Measurements from ENCODE around the gene ACADSB.

The ACADSB gene

GRCh38 chr10:123045961-123046731 lies 37.3 kb downstream of the ACADSB start:
- H3K27ac Mint-ChIP-seq: no peak overlapping the region

DNA sequence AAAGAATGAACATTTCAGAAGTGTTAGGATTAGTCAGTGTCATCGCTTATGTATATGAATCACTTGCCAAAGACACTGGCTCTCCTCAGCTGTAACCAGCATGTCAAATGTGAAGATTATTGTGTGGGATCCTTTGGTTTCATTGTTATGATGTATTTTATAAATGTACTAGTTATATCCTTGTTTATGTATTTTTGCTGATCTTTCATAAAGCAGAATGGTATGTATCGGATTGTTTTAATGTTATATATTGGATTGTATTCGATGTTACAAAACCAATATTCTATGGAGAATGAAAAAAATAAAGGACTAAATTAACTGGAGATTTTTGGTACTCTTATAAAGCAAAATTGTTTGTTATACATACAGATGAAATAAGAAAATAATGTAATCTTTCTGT lies 49.2 kb downstream of the ACADSB start:
- DNase-seq: no peak
- H3K27ac Mint-ChIP-seq: no peak overlapping the region
- no peak for ATAC-seq
- H3K27me3 Mint-ChIP-seq: no peaks in the 10 kb centered on the region
- H3K9me3 Mint-ChIP-seq: no peaks in the 10 kb centered on the region
- H3K4me3 Mint-ChIP-seq: no peak overlapping the region
- H3K4me1 Mint-ChIP-seq: no peaks in the 10 kb centered on the region

More at GRCh38 chr10:123045961-123046731, 37.3 kb downstream of the ACADSB start:
- Mint-ChIP-seq H3K9me3 (no peaks in the 10 kb centered on the region), H3K4me1 (no peaks in the 10 kb centered on the region), H3K27me3 (no peaks in the 10 kb centered on the region), H3K4me3 (no peak overlapping the region)
- no peak for DNase-seq
- ATAC-seq: peak; percentile 40

- Mint-ChIP-seq H3K4me1 (no peaks in the 10 kb centered on the region), H3K4me3 (no peak overlapping the region), H3K9me3 (no peaks in the 10 kb centered on the region), H3K27ac (no peak overlapping the region), H3K27me3 (peaks cover 18% of the 10 kb centered on the region)
- ATAC-seq (no peak), DNase-seq (no peak)
These were observed 53.1 kb downstream of the ACADSB start for GRCh38 chr10:123061865-123062264.

DNA sequence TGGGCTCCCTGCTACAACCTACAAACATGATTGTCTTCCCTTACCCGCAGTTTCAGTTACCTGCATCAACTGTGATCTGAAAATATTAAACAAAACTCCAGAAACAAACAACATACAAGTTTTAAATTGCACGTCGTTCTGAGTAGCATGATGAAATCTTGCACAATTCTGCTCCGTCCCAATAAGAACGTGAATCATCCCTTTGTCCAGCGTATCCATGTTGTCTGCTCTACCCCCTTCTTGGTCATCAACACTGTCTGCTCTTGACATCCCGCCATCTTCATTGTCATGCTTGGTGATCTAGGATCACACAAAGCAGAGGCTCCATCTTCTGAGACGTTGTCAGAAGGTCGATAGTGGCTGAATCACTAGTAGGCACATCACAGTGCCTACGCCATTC lies 53.9 kb downstream of the ACADSB start:
- no peak overlapping the region for H3K27ac Mint-ChIP-seq
- H3K9me3 Mint-ChIP-seq: no peaks in the 10 kb centered on the region
- DNase-seq (no peak), ATAC-seq (no peak)
- H3K4me3 Mint-ChIP-seq: no peak overlapping the region
- peaks cover 20% of the 10 kb centered on the region for H3K27me3 Mint-ChIP-seq
- no peaks in the 10 kb centered on the region for H3K4me1 Mint-ChIP-seq

GRCh38 chr10:123068087-123068853 lies 59.5 kb downstream of the ACADSB start:
- Mint-ChIP-seq H3K27ac (no peak overlapping the region), H3K4me3 (no peak overlapping the region)

DNA sequence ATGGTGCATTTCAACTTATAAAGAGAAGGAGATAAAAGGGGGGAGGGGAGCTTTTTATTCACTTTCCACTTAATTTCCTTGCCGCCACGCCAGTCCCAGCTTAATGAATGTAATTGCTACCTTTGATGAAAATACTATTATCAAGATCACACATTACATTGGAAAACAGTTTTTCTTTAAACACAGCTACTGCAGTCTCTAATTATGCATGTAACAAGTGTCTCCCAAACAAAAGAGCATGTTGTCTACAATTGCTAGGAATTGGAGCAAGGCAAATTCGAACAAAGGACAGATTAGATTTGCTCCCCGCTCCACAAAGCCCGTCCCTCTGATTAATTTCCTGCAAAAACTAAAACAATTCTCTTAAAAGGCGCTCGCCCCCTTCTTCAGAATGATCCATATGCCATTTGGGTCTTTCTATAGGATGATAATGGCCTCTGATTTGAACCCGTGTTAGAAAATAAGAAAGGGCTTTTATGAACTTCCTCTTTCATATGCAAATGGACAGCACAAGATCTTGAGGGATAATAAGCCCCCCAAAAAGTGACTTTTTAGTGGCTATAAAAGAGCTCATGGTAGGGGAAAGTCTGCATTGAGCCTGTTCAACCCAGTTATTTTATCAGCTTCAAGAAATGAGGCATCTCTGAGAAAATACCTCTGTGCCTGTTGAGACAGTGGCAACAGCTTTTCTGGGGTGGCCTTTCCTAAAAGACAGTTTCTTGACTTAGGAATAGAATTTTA lies 60.6 kb downstream of the ACADSB start:
- Mint-ChIP-seq H3K9me3 (no peaks in the 10 kb centered on the region), H3K27me3 (peaks cover 58% of the 10 kb centered on the region), H3K4me1 (no peaks in the 10 kb centered on the region), H3K27ac (no peak overlapping the region), H3K4me3 (no peak overlapping the region)
- no peak for ATAC-seq
- DNase-seq: no peak

More at GRCh38 chr10:123068087-123068853, 59.5 kb downstream of the ACADSB start:
- DNase-seq (no peak), ATAC-seq (no peak)
- Mint-ChIP-seq H3K4me1 (no peaks in the 10 kb centered on the region), H3K27me3 (peaks cover 50% of the 10 kb centered on the region), H3K9me3 (no peaks in the 10 kb centered on the region)

- H3K27ac Mint-ChIP-seq: no peak overlapping the region
- no peak for DNase-seq
- no peak for ATAC-seq
- no peaks in the 10 kb centered on the region for H3K9me3 Mint-ChIP-seq
- H3K4me1 Mint-ChIP-seq: no peaks in the 10 kb centered on the region
- no peak overlapping the region for H3K4me3 Mint-ChIP-seq
- H3K27me3 Mint-ChIP-seq: peaks cover 54% of the 10 kb centered on the region
These were observed 64.4 kb downstream of the ACADSB start for GRCh38 chr10:123073187-123073586.

- H3K4me3 Mint-ChIP-seq: no peak overlapping the region
- ATAC-seq (no peak), DNase-seq (no peak)
- H3K4me1 Mint-ChIP-seq: no peaks in the 10 kb centered on the region
- H3K27me3 Mint-ChIP-seq: peaks cover 48% of the 10 kb centered on the region
- H3K9me3 Mint-ChIP-seq: no peaks in the 10 kb centered on the region
- H3K27ac Mint-ChIP-seq: no peak overlapping the region
These were observed 65.4 kb downstream of the ACADSB start for GRCh38 chr10:123074215-123074614.

GRCh38 chr10:123081896-123082295 lies 73.1 kb downstream of the ACADSB start:
- Mint-ChIP-seq H3K9me3 (peaks cover 5 to 7% of the 10 kb centered on the region in 2 donors), H3K27ac (peak overlapping the region in 1 of 2 donors; percentile 27), H3K4me3 (no peak overlapping the region), H3K27me3 (peaks cover 22% of the 10 kb centered on the region), H3K4me1 (no peaks in the 10 kb centered on the region)
- ATAC-seq: no peak
- no peak for DNase-seq

DNA sequence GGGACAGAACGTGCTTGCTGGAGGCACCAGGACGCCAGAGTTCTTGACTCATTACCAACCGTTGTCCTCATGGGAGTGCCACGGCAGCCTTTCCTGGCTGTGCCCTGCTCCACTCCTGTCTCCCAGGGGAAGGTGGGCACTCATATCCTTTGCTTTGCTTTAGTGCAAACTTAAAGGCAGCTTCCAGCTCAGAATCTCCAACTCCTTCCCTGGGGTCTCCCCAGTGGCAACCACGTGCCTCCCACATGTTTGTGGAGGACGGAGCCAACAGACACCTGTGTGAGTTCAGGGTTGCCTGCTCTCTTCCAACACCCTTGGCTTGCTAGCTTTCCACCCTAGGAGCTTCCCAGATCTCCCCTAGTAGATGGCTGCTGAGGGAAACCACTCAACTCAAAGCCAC lies 75.0 kb downstream of the ACADSB start:
- Mint-ChIP-seq H3K27ac (no peak overlapping the region), H3K4me1 (no peaks in the 10 kb centered on the region), H3K9me3 (peaks cover 5 to 7% of the 10 kb centered on the region in 2 donors), H3K4me3 (no peak overlapping the region), H3K27me3 (peaks cover 11% of the 10 kb centered on the region)
- no peak for DNase-seq
- ATAC-seq: no peak

DNA sequence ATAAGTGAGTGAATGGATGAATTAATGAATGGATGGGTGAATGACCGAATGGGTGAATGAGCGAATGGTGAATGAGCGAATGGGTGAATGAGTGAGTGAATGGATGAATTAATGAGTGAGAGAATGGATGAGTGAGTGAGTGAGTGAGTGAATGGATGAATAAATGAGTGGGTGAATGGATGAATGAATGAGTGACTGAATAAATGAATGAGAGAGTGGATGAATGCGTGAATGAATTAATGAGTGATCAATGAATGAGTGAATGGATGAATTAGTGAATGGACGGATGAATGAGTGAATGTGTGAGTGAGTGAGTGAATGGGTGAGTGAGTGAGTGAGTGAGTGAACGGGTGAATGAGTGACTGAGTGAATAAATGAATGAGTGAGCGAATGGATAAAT lies 77.5 kb downstream of the ACADSB start:
- Mint-ChIP-seq H3K9me3 (peaks cover 5 to 7% of the 10 kb centered on the region in 2 donors), H3K4me3 (no peak overlapping the region), H3K27ac (no peak overlapping the region), H3K27me3 (peaks cover 11% of the 10 kb centered on the region), H3K4me1 (peaks cover 7% of the 10 kb centered on the region)
- DNase-seq (no peak), ATAC-seq (no peak)

GRCh38 chr10:123087348-123087747 lies 78.5 kb downstream of the ACADSB start:
- peaks cover 7% of the 10 kb centered on the region for H3K4me1 Mint-ChIP-seq
- DNase-seq (no peak), ATAC-seq (no peak)
- peaks cover 13% of the 10 kb centered on the region for H3K27me3 Mint-ChIP-seq
- H3K27ac Mint-ChIP-seq: no peak overlapping the region
- peaks cover 5 to 7% of the 10 kb centered on the region in 2 donors for H3K9me3 Mint-ChIP-seq
- H3K4me3 Mint-ChIP-seq: no peak overlapping the region

- DNase-seq (no peak), ATAC-seq (no peak)
- H3K27ac Mint-ChIP-seq: no peak overlapping the region
- H3K4me1 Mint-ChIP-seq: peaks cover 7% of the 10 kb centered on the region
- peaks cover 5 to 7% of the 10 kb centered on the region in 2 donors for H3K9me3 Mint-ChIP-seq
- H3K27me3 Mint-ChIP-seq: peaks cover 13% of the 10 kb centered on the region
- no peak overlapping the region for H3K4me3 Mint-ChIP-seq
These were observed 79.0 kb downstream of the ACADSB start for GRCh38 chr10:123087786-123088185.

- Mint-ChIP-seq H3K27me3 (peaks cover 37% of the 10 kb centered on the region), H3K9me3 (no peaks in the 10 kb centered on the region), H3K27ac (no peak overlapping the region), H3K4me1 (peaks cover 7% of the 10 kb centered on the region), H3K4me3 (no peak overlapping the region)
- ATAC-seq (no peak), DNase-seq (no peak)
These were observed 84.0 kb downstream of the ACADSB start for GRCh38 chr10:123092635-123093414.

GRCh38 chr10:123093489-123093888 lies 84.7 kb downstream of the ACADSB start:
- Mint-ChIP-seq H3K9me3 (no peaks in the 10 kb centered on the region), H3K4me3 (no peak overlapping the region), H3K27ac (no peak overlapping the region), H3K27me3 (peaks cover 41% of the 10 kb centered on the region), H3K4me1 (peaks cover 7% of the 10 kb centered on the region)
- DNase-seq: no peak
- no peak for ATAC-seq
